NOMO-1 (cell line): ENCODE measurements around the gene COMMD2.
A peak's percentile ranks its signal among the peaks of the same experiment; 100 is the strongest.

Experiments used
- DNase-seq, 2 experiments: peaks; one replicate each; lab custom pipeline; 2025; ENCODE audit not compliant: unreplicated experiment in 2 of 2; lab: John Stamatoyannopoulos, UW

Gene COMMD2

GRCh38 chr3:149752051-149752787 is at the start of gene COMMD2:
COMMD2 (minus strand) TSS chr3:149752489; CDS start chr3:149752444, 45 bp downstream.
- DNase-seq, result peak; percentile 84 to 88

GRCh38 chr3:149801639-149802038 is 49.4 kb upstream of the COMMD2 start:
- DNase-seq, result no peak

GRCh38 chr3:149801195-149801594 is 48.9 kb upstream of the COMMD2 start:
- DNase-seq, result no peak

- DNase-seq, result no peak
These were observed 48.4 kb upstream of the COMMD2 start for GRCh38 chr3:149800693-149801092.

GRCh38 chr3:149796026-149796425 is 43.7 kb upstream of the COMMD2 start:
- peak; percentile 58 to 68 for DNase-seq

GRCh38 chr3:149792452-149793270 is 40.4 kb upstream of the COMMD2 start, which contains the start of gene ANKUB1:
ANKUB1 (minus strand) TSS chr3:149792554; CDS start chr3:149792366, 188 bp downstream.
- no peak for DNase-seq

- no peak for DNase-seq
These were observed 38.4 kb upstream of the COMMD2 start for GRCh38 chr3:149790698-149791097.

- DNase-seq, result no peak
These were observed 38.0 kb upstream of the COMMD2 start for GRCh38 chr3:149790268-149790667.

- DNase-seq, result no peak
These were observed 31.9 kb upstream of the COMMD2 start for GRCh38 chr3:149784064-149784704.

GRCh38 chr3:149783576-149783975 is 31.3 kb upstream of the COMMD2 start:
- DNase-seq, result peak; percentile 42 to 92

- no peak for DNase-seq
These were observed 29.5 kb upstream of the COMMD2 start for GRCh38 chr3:149781741-149782140.

GRCh38 chr3:149781211-149781610 is 28.9 kb upstream of the COMMD2 start:
- DNase-seq, result peak; percentile 84 to 90

- no peak for DNase-seq
These were observed 25.3 kb upstream of the COMMD2 start for GRCh38 chr3:149777414-149778214.

GRCh38 chr3:149776170-149776569 is 23.9 kb upstream of the COMMD2 start:
- DNase-seq, result no peak

- DNase-seq, result no peak
These were observed 20.6 kb upstream of the COMMD2 start for GRCh38 chr3:149772861-149773260.

- DNase-seq, result peak in 1 of 2 experiments; percentile 27
These were observed 19.5 kb upstream of the COMMD2 start for GRCh38 chr3:149771652-149772271.

GRCh38 chr3:149770246-149770645 is 18.0 kb upstream of the COMMD2 start:
- DNase-seq, result no peak

GRCh38 chr3:149768704-149769103 is 16.4 kb upstream of the COMMD2 start:
- no peak for DNase-seq

GRCh38 chr3:149767720-149768119 is 15.4 kb upstream of the COMMD2 start:
- no peak for DNase-seq

GRCh38 chr3:149765762-149766334 is 13.6 kb upstream of the COMMD2 start:
- DNase-seq, result peak; percentile 19 to 70
